GM23338 (cell line): ENCODE results near the gene SLX4IP.

Source experiments
- CREB1 ChIP-seq: fragments of 250-450 bp; sonication (Bioruptor Pico); IDR thresholded peaks from 2 replicates; pipeline ENCODE4 v1.5.0; 2020; ENCODE audit warnings: low read depth, mild to moderate bottlenecking, moderate library complexity
- CTCF ChIP-seq, 2 experiments: fragments of 200-600 bp in 1 of 2; sonication (generic) in 1 of 2; conservative IDR thresholded peaks; 2 replicates each; pipeline versions ENCODE4 v1.5.1 to v1.6.1; 2016 to 2017; ENCODE audit warnings: antibody characterized with exemption in 2 of 2, low read depth in 2 of 2, mild to moderate bottlenecking in 2 of 2, moderate library complexity in 1 of 2
- EZH2 ChIP-seq: fragments of 200-600 bp; sonication (generic); IDR thresholded peaks from one replicate; pipeline ENCODE4 v1.8.0; 2017; ENCODE audit warnings: antibody characterized with exemption, mild to moderate bottlenecking, low read depth; ENCODE audit not compliant: unreplicated experiment
- EZH2phosphoT487 ChIP-seq: fragments of 200-600 bp; sonication (generic); IDR thresholded peaks from one replicate; pipeline ENCODE4 v1.8.1; 2018; ENCODE audit warnings: antibody characterized with exemption; ENCODE audit not compliant: unreplicated experiment
- JUNB ChIP-seq: IDR thresholded peaks from one replicate; pipeline ENCODE4 v1.6.1; 2016; ENCODE audit warnings: antibody characterized with exemption; ENCODE audit not compliant: unreplicated experiment
- POLR2AphosphoS5 ChIP-seq: IDR thresholded peaks from 2 replicates; pipeline ENCODE4 v1.6.1; 2016; ENCODE audit warnings: antibody characterized with exemption, low read depth

GRCh38 chr20:10508060-10508459, 73.0 kb downstream of the SLX4IP start:
- no peak for TF ChIP-seq CTCF (conservative IDR thresholded peaks at IDR 0.05; ENCODE audit: low read depth in 2 of 2)
- TF ChIP-seq EZH2, result no peak
- no peak for TF ChIP-seq POLR2AphosphoS5
- no peak for TF ChIP-seq CREB1 (CRISPR knock-in tag)
- no peak for TF ChIP-seq JUNB
- no peak for TF ChIP-seq EZH2phosphoT487
